ENCODE results near the gene PPP1R14D. TPM values are rescaled to one million over a fixed set of nuclear protein-coding genes. Genes with fewer than 3 reads are reported as not detected.

The PPP1R14D gene
- total RNA-seq, 3 donors from 2014 or later, result 1.3 to 4.9 TPM; not detected in 1

DNA sequence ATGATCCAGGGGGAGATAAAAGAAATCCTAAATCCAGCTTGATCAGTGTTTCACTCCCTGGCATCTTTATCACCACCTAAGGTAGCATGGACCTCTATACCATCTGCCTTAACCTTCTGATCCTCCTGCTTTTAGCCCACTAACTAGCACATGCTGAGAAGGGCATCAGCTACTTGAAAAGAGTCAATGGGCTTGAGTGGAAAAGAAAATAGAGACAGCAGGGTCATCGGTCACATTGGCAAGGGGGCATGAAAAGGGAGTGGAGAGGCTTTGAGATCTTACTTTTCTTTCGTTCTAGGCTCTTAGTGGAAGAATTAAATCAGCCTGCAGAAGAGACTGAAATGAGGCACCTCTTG is 21.9 kb downstream of the PPP1R14D start:
- intact Hi-C loops (cut with DNase I; ENCODE audit: low total_unique reads), result no loop called here

DNA sequence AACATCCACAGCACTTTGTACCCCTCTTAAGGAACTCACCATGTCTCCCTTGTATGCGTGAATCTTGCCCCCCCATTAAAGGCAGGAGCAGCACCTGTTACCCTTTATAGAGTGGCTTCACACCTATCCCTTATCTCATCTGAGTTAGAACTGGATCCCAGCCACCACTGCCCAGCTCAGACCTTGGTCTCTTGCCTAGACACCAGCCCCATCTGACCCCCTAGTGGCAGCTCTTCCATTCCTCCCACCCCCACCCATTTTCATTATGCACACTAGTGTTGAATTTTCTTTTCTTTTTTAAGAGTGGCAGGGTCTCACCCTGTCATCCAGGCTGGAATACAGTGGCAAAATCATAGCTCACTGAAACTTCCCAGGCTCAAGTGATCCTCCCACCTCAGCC is 24.8 kb downstream of the PPP1R14D start:
- Histone ChIP-seq H3K4me3 (no peak overlapping the region), H3K27ac (peak overlapping the region in 1 of 2 donors; percentile 33), H3K36me3 (no peaks in the 10 kb centered on the region), H3K4me1 (peaks cover 0 to 3% of the 10 kb centered on the region in 2 donors), H3K27me3 (no peaks in the 10 kb centered on the region), H3K9me3 (no peaks in the 10 kb centered on the region)
- TF ChIP-seq POLR2A (IDR thresholded peaks at IDR 0.05) (no peak), POLR2AphosphoS5 (IDR thresholded peaks at IDR 0.05) (no peak)
- TF ChIP-seq, protein P1, sequence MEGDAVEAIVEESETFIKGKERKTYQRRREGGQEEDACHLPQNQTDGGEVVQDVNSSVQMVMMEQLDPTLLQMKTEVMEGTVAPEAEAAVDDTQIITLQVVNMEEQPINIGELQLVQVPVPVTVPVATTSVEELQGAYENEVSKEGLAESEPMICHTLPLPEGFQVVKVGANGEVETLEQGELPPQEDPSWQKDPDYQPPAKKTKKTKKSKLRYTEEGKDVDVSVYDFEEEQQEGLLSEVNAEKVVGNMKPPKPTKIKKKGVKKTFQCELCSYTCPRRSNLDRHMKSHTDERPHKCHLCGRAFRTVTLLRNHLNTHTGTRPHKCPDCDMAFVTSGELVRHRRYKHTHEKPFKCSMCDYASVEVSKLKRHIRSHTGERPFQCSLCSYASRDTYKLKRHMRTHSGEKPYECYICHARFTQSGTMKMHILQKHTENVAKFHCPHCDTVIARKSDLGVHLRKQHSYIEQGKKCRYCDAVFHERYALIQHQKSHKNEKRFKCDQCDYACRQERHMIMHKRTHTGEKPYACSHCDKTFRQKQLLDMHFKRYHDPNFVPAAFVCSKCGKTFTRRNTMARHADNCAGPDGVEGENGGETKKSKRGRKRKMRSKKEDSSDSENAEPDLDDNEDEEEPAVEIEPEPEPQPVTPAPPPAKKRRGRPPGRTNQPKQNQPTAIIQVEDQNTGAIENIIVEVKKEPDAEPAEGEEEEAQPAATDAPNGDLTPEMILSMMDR (IDR thresholded peaks at IDR 0.05), result no peak
- DNase-seq (ENCODE audit: low spot score in 2 of 2), result no peak
- intact Hi-C loops (cut with DNase I; ENCODE audit: low total_unique reads), result no loop called here

More for the DNA sequence above, 21.9 kb downstream of the PPP1R14D start:
- Histone ChIP-seq H3K27me3 (no peaks in the 10 kb centered on the region), H3K9me3 (no peaks in the 10 kb centered on the region), H3K36me3 (no peaks in the 10 kb centered on the region), H3K27ac (peak overlapping the region; percentile 93 to 97), H3K4me3 (peak overlapping the region; percentile 84 to 95 (median 91)), H3K4me1 (peaks cover 0 to 5% of the 10 kb centered on the region in 2 donors)
- no peak for DNase-seq (ENCODE audit: low spot score in 2 of 2)
- TF ChIP-seq POLR2AphosphoS5 (IDR thresholded peaks at IDR 0.05) (no peak), POLR2A (IDR thresholded peaks at IDR 0.05) (no peak)
- TF ChIP-seq, protein P1 (IDR thresholded peaks at IDR 0.05), result no peak

DNA sequence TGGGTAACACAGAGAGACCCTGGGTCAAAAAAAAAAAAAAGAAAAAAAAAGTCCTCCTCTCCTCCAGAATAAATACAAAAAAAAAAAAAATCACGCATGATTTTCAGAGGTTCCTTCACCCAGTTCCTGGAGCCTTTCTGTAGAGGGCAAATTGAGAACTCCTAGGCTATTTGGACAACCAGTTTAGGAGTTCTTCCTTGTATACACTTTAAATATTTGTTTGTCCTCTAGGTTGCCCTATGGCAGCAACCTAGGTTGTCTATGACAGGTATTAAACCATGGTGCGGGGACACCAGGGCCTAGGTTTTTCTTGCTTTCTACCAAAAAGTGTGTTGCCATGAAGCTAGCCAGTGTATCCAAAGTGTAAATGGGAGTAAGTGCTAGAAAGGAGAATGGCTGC is 25.4 kb downstream of the PPP1R14D start:
- no peaks in the 10 kb centered on the region for H3K4me1 ChIP-seq
- H3K27ac ChIP-seq, result peak overlapping the region in 1 of 2 donors; percentile 33
- no peaks in the 10 kb centered on the region for H3K9me3 ChIP-seq
- H3K27me3 ChIP-seq, result no peaks in the 10 kb centered on the region
- intact Hi-C loops (cut with DNase I; ENCODE audit: low total_unique reads), result no loop called here
- no peaks in the 10 kb centered on the region for H3K36me3 ChIP-seq
- no peak for TF ChIP-seq POLR2A (IDR thresholded peaks at IDR 0.05)
- TF ChIP-seq, protein P1 (IDR thresholded peaks at IDR 0.05), result no peak
- TF ChIP-seq POLR2AphosphoS5 (IDR thresholded peaks at IDR 0.05), result no peak
- DNase-seq (ENCODE audit: low spot score in 2 of 2), result no peak
- H3K4me3 ChIP-seq, result no peak overlapping the region

DNA sequence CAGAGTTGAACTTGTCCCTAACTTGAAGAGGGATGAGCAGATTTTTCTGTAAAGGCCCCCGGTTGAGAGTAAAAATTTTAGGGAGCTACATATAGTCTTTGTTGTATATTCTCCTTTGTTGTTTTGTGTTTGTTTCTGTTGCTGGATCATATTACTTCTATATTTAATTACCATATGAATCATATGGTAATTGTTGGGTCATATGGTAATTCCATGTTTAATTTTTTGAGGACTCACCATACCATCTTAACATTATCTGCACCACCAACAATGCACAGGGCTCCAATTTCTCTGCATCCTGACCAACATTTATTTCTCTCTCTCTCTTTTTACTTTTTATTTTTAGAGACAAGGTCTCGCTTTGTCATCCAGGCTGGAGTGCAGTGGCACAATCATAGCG is 29.0 kb downstream of the PPP1R14D start:
- DNase-seq (ENCODE audit: low spot score in 2 of 2), result no peak
- Histone ChIP-seq H3K27ac (no peak overlapping the region), H3K9me3 (no peaks in the 10 kb centered on the region), H3K4me1 (no peaks in the 10 kb centered on the region), H3K27me3 (no peaks in the 10 kb centered on the region), H3K36me3 (no peaks in the 10 kb centered on the region), H3K4me3 (no peak overlapping the region)
- no peak for TF ChIP-seq POLR2AphosphoS5 (IDR thresholded peaks at IDR 0.05)
- TF ChIP-seq POLR2A (IDR thresholded peaks at IDR 0.05), result no peak
- TF ChIP-seq, protein P1 (IDR thresholded peaks at IDR 0.05), result no peak
- intact Hi-C loops (cut with DNase I; ENCODE audit: low total_unique reads), result no loop called here

DNA sequence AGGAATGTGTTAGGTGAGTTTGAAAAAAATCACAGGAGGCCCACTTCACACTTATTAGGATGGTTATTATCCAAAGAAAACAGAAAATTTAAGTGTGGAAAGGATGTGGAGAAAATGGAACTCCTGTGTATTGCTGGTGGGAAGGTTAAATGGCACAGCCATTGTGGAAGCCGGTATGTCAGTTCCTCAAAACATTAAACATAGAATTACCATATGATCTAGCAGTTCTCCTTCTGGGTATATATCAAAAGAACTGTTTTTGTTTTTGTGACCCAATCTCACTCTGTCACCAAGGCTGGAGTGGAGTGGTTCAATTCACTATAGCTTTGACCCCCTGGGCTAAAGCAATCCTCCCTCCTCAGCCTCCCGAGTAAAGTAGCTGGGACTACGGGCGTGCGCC is 32.0 kb downstream of the PPP1R14D start:
- H3K9me3 ChIP-seq, result no peaks in the 10 kb centered on the region
- DNase-seq (ENCODE audit: low spot score in 2 of 2), result no peak
- H3K36me3 ChIP-seq, result no peaks in the 10 kb centered on the region
- no peaks in the 10 kb centered on the region for H3K27me3 ChIP-seq
- H3K4me3 ChIP-seq, result no peak overlapping the region
- TF ChIP-seq, protein P1 (IDR thresholded peaks at IDR 0.05), result no peak
- no peak for TF ChIP-seq POLR2AphosphoS5 (IDR thresholded peaks at IDR 0.05)
- TF ChIP-seq POLR2A (IDR thresholded peaks at IDR 0.05), result no peak
- intact Hi-C loops (cut with DNase I; ENCODE audit: low total_unique reads), result no loop called here
- peak overlapping the region in 1 of 2 donors; percentile 1 for H3K27ac ChIP-seq
- peaks cover 0 to 4% of the 10 kb centered on the region in 2 donors for H3K4me1 ChIP-seq
